K562 (cell line): Measurements from ENCODE around the gene ROM1. TPM values are rescaled to one million over a fixed set of nuclear protein-coding genes. Genes with fewer than 3 reads are reported as not detected.

Experiments used
- ARID3A ChIP-seq: IDR thresholded peaks from 2 replicates; pipeline ENCODE4 v1.6.1; 2012; ENCODE audit warnings: low read depth, low read length, improper control_type of control experiment, borderline replicate concordance
- BDP1 ChIP-seq: IDR thresholded peaks from 3 replicates; pipeline ENCODE4 v1.6.1; 2011; ENCODE audit not compliant: insufficient read length, insufficient read depth
- CEBPG ChIP-seq, 3 experiments: fragments of 200-800 bp in 1 of 3; sonication (Bioruptor generic) in 1 of 3; sonication (generic) in 1 of 3; formaldehyde crosslinking in 1 of 3; IDR thresholded peaks in 2 of 3; conservative IDR thresholded peaks in 1 of 3; 2 replicates each; pipeline versions ENCODE4 v1.6.1 to v1.8.0; 2016 to 2022; ENCODE audit warnings: missing compliant biosample characterization in 2 of 3, missing genetic modification characterization in 2 of 3, mild to moderate bottlenecking in 1 of 3, missing genetic modification reagents in 1 of 3
- CTBP1 ChIP-seq: fragments of 450-650 bp; IDR thresholded peaks from 2 replicates; pipeline ENCODE4 v1.6.1; 2016; ENCODE audit warnings: borderline replicate concordance
- ERF ChIP-seq: fragments of 450-650 bp; formaldehyde crosslinking; IDR thresholded peaks from 2 replicates; pipeline ENCODE4 v1.4.0; 2020; ENCODE audit warnings: mild to moderate bottlenecking, mixed read lengths
- FOXO4 ChIP-seq: fragments of 450-650 bp; formaldehyde crosslinking; IDR thresholded peaks from 2 replicates; pipeline ENCODE4 v1.4.0; 2020; ENCODE audit warnings: mild to moderate bottlenecking, moderate library complexity
- HDAC6 ChIP-seq: IDR thresholded peaks from 2 replicates; pipeline ENCODE4 v1.6.1; 2012; ENCODE audit warnings: low read depth, mild to moderate bottlenecking, control low read depth, inconsistent platforms, low read length, moderate library complexity
- NONO ChIP-seq, 2 experiments: fragments of 200-400 bp in 1 of 2; fragments of 450-650 bp in 1 of 2; formaldehyde crosslinking in 1 of 2; IDR thresholded peaks; 2 replicates each; pipeline ENCODE4 v1.6.1; 2017; ENCODE audit warnings: low read depth in 2 of 2, mild to moderate bottlenecking in 2 of 2, moderate library complexity in 2 of 2, low read length in 1 of 2
- NR2F6 ChIP-seq: fragments of 450-650 bp; formaldehyde crosslinking; IDR thresholded peaks from 2 replicates; pipeline ENCODE4 v1.4.0; 2020; ENCODE audit warnings: mild to moderate bottlenecking
- POLR2A ChIP-seq: fragments of 450-650 bp; conservative IDR thresholded peaks from 2 replicates; pipeline ENCODE4 v1.6.1; 2016
- ZC3H4 ChIP-seq: sonication (generic); formaldehyde crosslinking; IDR thresholded peaks from 2 replicates; pipeline ENCODE4 v1.9.0; 2021; ENCODE audit warnings: missing genetic modification reagents, borderline replicate concordance
- ZNF174 ChIP-seq: fragments of 250-450 bp; sonication (Bioruptor Pico); IDR thresholded peaks from 2 replicates; pipeline ENCODE4 v1.4.0; 2020; ENCODE audit warnings: mild to moderate bottlenecking
- ZNF239 ChIP-seq: fragments of 250-450 bp; sonication (Bioruptor Pico); IDR thresholded peaks from 2 replicates; pipeline ENCODE4 v1.4.0; 2020; ENCODE audit warnings: mild to moderate bottlenecking
- polyA plus RNA-seq, 8 experiments: library from polyadenylated mRNA; depleted of rRNA in 4 of 8; stranded (reverse) in 5 of 8; unstranded in 3 of 8; fragments of >200 nt; fragmentation: Nextera tagmentation in 2 of 8; fragmentation: Illumina TruSeq in 1 of 8; extraction: Ambion mirVana in 2 of 8; extraction: Trizol in 1 of 8; gene quantifications; 2 replicates each; pipeline versions ENCODE4 v1.2.1 to v1.2.3, GENCODE V29; 2011 to 2014; ENCODE audit warnings: inconsistent platforms in 1 of 8, missing spikeins in 1 of 8
- total RNA-seq, 7 experiments: library from RNA; depleted of rRNA in 6 of 7; stranded (reverse); fragments of >200 nt in 6 of 7; fragmentation: Illumina TruSeq in 2 of 7; extraction: Trizol in 2 of 7; gene quantifications; 2 replicates each; pipeline versions ENCODE4 v1.2.1 to v1.2.3, GENCODE V29; 2011 to 2021; ENCODE audit warnings: low replicate concordance in 1 of 7
- TF ChIP-seq, protein P1 (sequence below): sonication (generic); formaldehyde crosslinking; IDR thresholded peaks from 2 replicates; pipeline ENCODE4 v1.8.0; 2022; ENCODE audit warnings: missing genetic modification reagents, mild to moderate bottlenecking, borderline replicate concordance
- TF ChIP-seq, protein P2 (sequence below): fragments of 450-650 bp; IDR thresholded peaks from 2 replicates; pipeline ENCODE4 v1.6.1; 2016; ENCODE audit warnings: mild to moderate bottlenecking
- TF ChIP-seq, protein P3 (sequence below): fragments of 150-350 bp; conservative IDR thresholded peaks from 2 replicates; pipeline ENCODE4 v1.6.1; 2014; ENCODE audit warnings: low read length

The ROM1 gene
- total and polyA plus RNA-seq, 9 of the 15 experiments (the other 6 are each of a cell fraction or from before 2014, with no cell fraction given), result 0.75 to 4.0 (median 2.6) TPM

- no peak for TF ChIP-seq FOXO4 (CRISPR knock-in tag)
- no peak for TF ChIP-seq NR2F6
- TF ChIP-seq, protein P1, sequence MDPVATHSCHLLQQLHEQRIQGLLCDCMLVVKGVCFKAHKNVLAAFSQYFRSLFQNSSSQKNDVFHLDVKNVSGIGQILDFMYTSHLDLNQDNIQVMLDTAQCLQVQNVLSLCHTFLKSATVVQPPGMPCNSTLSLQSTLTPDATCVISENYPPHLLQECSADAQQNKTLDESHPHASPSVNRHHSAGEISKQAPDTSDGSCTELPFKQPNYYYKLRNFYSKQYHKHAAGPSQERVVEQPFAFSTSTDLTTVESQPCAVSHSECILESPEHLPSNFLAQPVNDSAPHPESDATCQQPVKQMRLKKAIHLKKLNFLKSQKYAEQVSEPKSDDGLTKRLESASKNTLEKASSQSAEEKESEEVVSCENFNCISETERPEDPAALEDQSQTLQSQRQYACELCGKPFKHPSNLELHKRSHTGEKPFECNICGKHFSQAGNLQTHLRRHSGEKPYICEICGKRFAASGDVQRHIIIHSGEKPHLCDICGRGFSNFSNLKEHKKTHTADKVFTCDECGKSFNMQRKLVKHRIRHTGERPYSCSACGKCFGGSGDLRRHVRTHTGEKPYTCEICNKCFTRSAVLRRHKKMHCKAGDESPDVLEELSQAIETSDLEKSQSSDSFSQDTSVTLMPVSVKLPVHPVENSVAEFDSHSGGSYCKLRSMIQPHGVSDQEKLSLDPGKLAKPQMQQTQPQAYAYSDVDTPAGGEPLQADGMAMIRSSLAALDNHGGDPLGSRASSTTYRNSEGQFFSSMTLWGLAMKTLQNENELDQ, result no peak
- no peak for TF ChIP-seq CEBPG (CRISPR knock-in tag; IDR thresholded peaks at IDR 0.05)
- no peak for TF ChIP-seq CEBPG (tag; conservative IDR thresholded peaks at IDR 0.05 in 1 of 2, IDR thresholded peaks at IDR 0.05 in 1 of 2)
- TF ChIP-seq, protein P2, sequence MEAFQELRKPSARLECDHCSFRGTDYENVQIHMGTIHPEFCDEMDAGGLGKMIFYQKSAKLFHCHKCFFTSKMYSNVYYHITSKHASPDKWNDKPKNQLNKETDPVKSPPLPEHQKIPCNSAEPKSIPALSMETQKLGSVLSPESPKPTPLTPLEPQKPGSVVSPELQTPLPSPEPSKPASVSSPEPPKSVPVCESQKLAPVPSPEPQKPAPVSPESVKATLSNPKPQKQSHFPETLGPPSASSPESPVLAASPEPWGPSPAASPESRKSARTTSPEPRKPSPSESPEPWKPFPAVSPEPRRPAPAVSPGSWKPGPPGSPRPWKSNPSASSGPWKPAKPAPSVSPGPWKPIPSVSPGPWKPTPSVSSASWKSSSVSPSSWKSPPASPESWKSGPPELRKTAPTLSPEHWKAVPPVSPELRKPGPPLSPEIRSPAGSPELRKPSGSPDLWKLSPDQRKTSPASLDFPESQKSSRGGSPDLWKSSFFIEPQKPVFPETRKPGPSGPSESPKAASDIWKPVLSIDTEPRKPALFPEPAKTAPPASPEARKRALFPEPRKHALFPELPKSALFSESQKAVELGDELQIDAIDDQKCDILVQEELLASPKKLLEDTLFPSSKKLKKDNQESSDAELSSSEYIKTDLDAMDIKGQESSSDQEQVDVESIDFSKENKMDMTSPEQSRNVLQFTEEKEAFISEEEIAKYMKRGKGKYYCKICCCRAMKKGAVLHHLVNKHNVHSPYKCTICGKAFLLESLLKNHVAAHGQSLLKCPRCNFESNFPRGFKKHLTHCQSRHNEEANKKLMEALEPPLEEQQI, result no peak
- TF ChIP-seq ZNF239 (CRISPR knock-in tag), result no peak
- TF ChIP-seq, protein P3, sequence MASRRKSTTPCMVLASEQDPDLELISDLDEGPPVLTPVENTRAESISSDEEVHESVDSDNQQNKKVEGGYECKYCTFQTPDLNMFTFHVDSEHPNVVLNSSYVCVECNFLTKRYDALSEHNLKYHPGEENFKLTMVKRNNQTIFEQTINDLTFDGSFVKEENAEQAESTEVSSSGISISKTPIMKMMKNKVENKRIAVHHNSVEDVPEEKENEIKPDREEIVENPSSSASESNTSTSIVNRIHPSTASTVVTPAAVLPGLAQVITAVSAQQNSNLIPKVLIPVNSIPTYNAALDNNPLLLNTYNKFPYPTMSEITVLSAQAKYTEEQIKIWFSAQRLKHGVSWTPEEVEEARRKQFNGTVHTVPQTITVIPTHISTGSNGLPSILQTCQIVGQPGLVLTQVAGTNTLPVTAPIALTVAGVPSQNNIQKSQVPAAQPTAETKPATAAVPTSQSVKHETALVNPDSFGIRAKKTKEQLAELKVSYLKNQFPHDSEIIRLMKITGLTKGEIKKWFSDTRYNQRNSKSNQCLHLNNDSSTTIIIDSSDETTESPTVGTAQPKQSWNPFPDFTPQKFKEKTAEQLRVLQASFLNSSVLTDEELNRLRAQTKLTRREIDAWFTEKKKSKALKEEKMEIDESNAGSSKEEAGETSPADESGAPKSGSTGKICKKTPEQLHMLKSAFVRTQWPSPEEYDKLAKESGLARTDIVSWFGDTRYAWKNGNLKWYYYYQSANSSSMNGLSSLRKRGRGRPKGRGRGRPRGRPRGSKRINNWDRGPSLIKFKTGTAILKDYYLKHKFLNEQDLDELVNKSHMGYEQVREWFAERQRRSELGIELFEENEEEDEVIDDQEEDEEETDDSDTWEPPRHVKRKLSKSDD, result no peak
- no peak for TF ChIP-seq HDAC6
- no peak for TF ChIP-seq ERF (CRISPR knock-in tag)
- no peak for TF ChIP-seq ARID3A
- no peak for TF ChIP-seq NONO (IDR thresholded peaks at IDR 0.05; ENCODE audit: low read depth in 2 of 2, low read length in 1 of 2)
- no peak for TF ChIP-seq ZNF174 (CRISPR knock-in tag)
- no peak for TF ChIP-seq CTBP1
- TF ChIP-seq ZC3H4, result no peak
- TF ChIP-seq BDP1, result no peak
- peak; percentile 70 for TF ChIP-seq POLR2A
Measured at GRCh38 chr11:62611705-62612365, 1.2 kb upstream of the ROM1 start (continued).
